GM23248 (cell line): Measurements from ENCODE around the gene FOXQ1. TPM values are rescaled to one million over a fixed set of nuclear protein-coding genes. Genes with fewer than 3 reads are reported as not detected.
A peak's percentile ranks its signal among the peaks of the same experiment; 100 is the strongest.
"Not testable (repeated sequence)": the region's sequence is repeated elsewhere in the genome, so short reads cannot be mapped to it uniquely, and the experiment has no call there.

Experiments used
- DNase-seq: peaks from one replicate; pipeline ENCODE4 v3.0.0-alpha.2; 2015
- H2AFZ ChIP-seq: fragments of 200-600 bp; sonication (generic); 2 replicates; pipeline ENCODE4 v1.6.1; 2016; ENCODE audit warnings: antibody characterized with exemption
- H3F3A ChIP-seq: fragments of 200-600 bp; sonication (generic); 2 replicates; pipeline ENCODE4 v1.6.1; 2016; ENCODE audit warnings: mild to moderate bottlenecking, antibody characterized with exemption, mixed run types; ENCODE audit not compliant: insufficient read depth
- H3K27ac ChIP-seq: fragments of 200-600 bp; sonication (generic); 2 replicates; pipeline ENCODE4 v1.5.1; 2016; ENCODE audit warnings: mild to moderate bottlenecking
- H3K27me3 ChIP-seq: fragments of 200-600 bp; sonication (generic); replicated peaks from 2 replicates; pipeline ENCODE4 v1.6.1; 2016; ENCODE audit warnings: mild to moderate bottlenecking; ENCODE audit not compliant: insufficient read depth
- H3K36me3 ChIP-seq: fragments of 200-600 bp; sonication (generic); 2 replicates; pipeline ENCODE4 v1.6.1; 2016; ENCODE audit warnings: low read depth, mild to moderate bottlenecking
- H3K4me1 ChIP-seq: fragments of 200-600 bp; sonication (generic); 2 replicates; pipeline ENCODE4 v1.6.1; 2016; ENCODE audit warnings: mild to moderate bottlenecking; ENCODE audit not compliant: insufficient read depth
- H3K4me2 ChIP-seq: fragments of 200-600 bp; sonication (generic); one replicate; pipeline ENCODE4 v1.6.1; 2016; ENCODE audit warnings: mild to moderate bottlenecking; ENCODE audit not compliant: unreplicated experiment
- H3K4me3 ChIP-seq: fragments of 200-600 bp; sonication (generic); 2 replicates; pipeline ENCODE4 v1.5.1; 2016; ENCODE audit warnings: mild to moderate bottlenecking
- H3K79me2 ChIP-seq: fragments of 200-600 bp; sonication (generic); 2 replicates; pipeline ENCODE4 v1.6.1; 2016; ENCODE audit warnings: mild to moderate bottlenecking; ENCODE audit not compliant: insufficient read depth
- H3K9ac ChIP-seq: fragments of 200-600 bp; sonication (generic); 2 replicates; pipeline ENCODE4 v1.6.1; 2016; ENCODE audit warnings: mild to moderate bottlenecking
- H3K9me2 ChIP-seq: fragments of 200-600 bp; sonication (generic); 2 replicates; pipeline ENCODE4 v1.6.1; 2016; ENCODE audit warnings: mixed run types, mild to moderate bottlenecking, moderate library complexity; ENCODE audit not compliant: insufficient read depth
- H3K9me3 ChIP-seq: fragments of 200-600 bp; sonication (generic); one replicate; pipeline ENCODE4 v1.6.1; 2017; ENCODE audit warnings: low read depth
- H4K20me1 ChIP-seq: fragments of 200-600 bp; sonication (generic); 2 replicates; pipeline ENCODE4 v1.6.0; 2016; ENCODE audit not compliant: insufficient read depth
- EZH2 ChIP-seq: fragments of 200-600 bp; sonication (generic); IDR thresholded peaks from 2 replicates; pipeline ENCODE4 v1.6.1; 2018; ENCODE audit warnings: antibody characterized with exemption, mild to moderate bottlenecking; ENCODE audit not compliant: insufficient read depth, poor library complexity, severe bottlenecking
- EZH2phosphoT487 ChIP-seq: fragments of 200-600 bp; sonication (generic); IDR thresholded peaks from 2 replicates; pipeline ENCODE4 v1.6.1; 2018; ENCODE audit warnings: antibody characterized with exemption, moderate library complexity, mild to moderate bottlenecking, low read depth; ENCODE audit not compliant: insufficient read depth
- WGBS, 2 experiments: methylation state at CpG; one replicate each; pipeline ENCODE4 v1.1.6; 2015 to 2017; ENCODE audit warnings: low lambda C conversion rate in 2 of 2, low coverage in 1 of 2; ENCODE audit errors: missing lambda C conversion rate in 2 of 2; 5-methylcytosine and 5-hydroxymethylcytosine counted together
- in situ Hi-C: fragments of 300-500 bp; cut with MboI; formaldehyde crosslinking; loops from 2 replicates; pipeline ENCODE4 v1.15.0; 2020
- polyA plus RNA-seq: library from polyadenylated mRNA; unstranded; fragments of >200 nt; fragmentation: Nextera tagmentation; extraction: Ambion mirVana; gene quantifications from 2 replicates; pipeline ENCODE4 v1.2.1, GENCODE V29; 2016
- total RNA-seq: library from RNA; depleted of rRNA; stranded (reverse); fragments of >200 nt; shearing (Covaris generic); gene quantifications from 2 replicates; pipeline ENCODE4 v1.2.3, GENCODE V29; 2014

Gene FOXQ1
- total and polyA plus RNA-seq, 2 experiments from 2014 or later, result under 0.01 TPM; not detected in 1

- Histone ChIP-seq H4K20me1 (no peaks in the 10 kb centered on the region), H2AFZ (peak overlapping the region; percentile 81), H3K36me3 (no peaks in the 10 kb centered on the region), H3K4me3 (peak overlapping the region; percentile 77), H3K9me2 (no peaks in the 10 kb centered on the region), H3K79me2 (no peaks in the 10 kb centered on the region), H3K4me1 (peaks cover 4% of the 10 kb centered on the region), H3K4me2 (peak overlapping the region; percentile 91), H3K9me3 (no peaks in the 10 kb centered on the region), H3F3A (no peaks in the 10 kb centered on the region), H3K27me3 (peaks cover 24% of the 10 kb centered on the region), H3K9ac (no peak overlapping the region), H3K27ac (no peak overlapping the region)
- WGBS, 2 experiments, result 0 to 1% methylated on average over 15 to 19 of the region's 35 CpGs
- in situ Hi-C loops, result no loop called here
- TF ChIP-seq EZH2, result no peak
- no peak for TF ChIP-seq EZH2phosphoT487
- DNase-seq, result peak; percentile 52
These were observed 4.6 kb downstream of the FOXQ1 start for GRCh38 chr6:1316489-1316971.

- TF ChIP-seq EZH2phosphoT487 (no peak), EZH2 (no peak)
- no peak overlapping the region for H3K27ac ChIP-seq
- H3K27me3 ChIP-seq, result peaks cover 24% of the 10 kb centered on the region
- H3K36me3 ChIP-seq, result no peaks in the 10 kb centered on the region
- 0 out of 2 replicates have a peak, but pooled peaks cover 4% of the 10 kb centered on the region for H3F3A ChIP-seq
- no peak for DNase-seq
- no peak overlapping the region for H3K9ac ChIP-seq
- H3K79me2 ChIP-seq, result no peaks in the 10 kb centered on the region
- no peak overlapping the region for H3K4me3 ChIP-seq
- WGBS, 2 experiments, result 95% methylated on average over 32 to 43 of the region's 43 CpGs
- H3K4me1 ChIP-seq, result peaks cover 13% of the 10 kb centered on the region
- no peaks in the 10 kb centered on the region for H3K9me3 ChIP-seq
- no peak overlapping the region for H2AFZ ChIP-seq
- no peaks in the 10 kb centered on the region for H3K9me2 ChIP-seq
- in situ Hi-C loops, result no loop called here
- no peak overlapping the region for H3K4me2 ChIP-seq
- H4K20me1 ChIP-seq, result no peaks in the 10 kb centered on the region
These were observed 5.5 kb downstream of the FOXQ1 start for GRCh38 chr6:1317302-1317815.

GRCh38 chr6:1318036-1318435 is 6.1 kb downstream of the FOXQ1 start:
- no peaks in the 10 kb centered on the region for H3K9me3 ChIP-seq
- H3K9ac ChIP-seq, result no peak overlapping the region
- H3K4me3 ChIP-seq, result no peak overlapping the region
- TF ChIP-seq EZH2, result no peak
- TF ChIP-seq EZH2phosphoT487, result no peak
- no peaks in the 10 kb centered on the region for H4K20me1 ChIP-seq
- no peak overlapping the region for H3K4me2 ChIP-seq
- no peak overlapping the region for H3K27ac ChIP-seq
- DNase-seq, result no peak
- 0 out of 2 replicates have a peak, but pooled peaks cover 4% of the 10 kb centered on the region for H3F3A ChIP-seq
- WGBS, 2 experiments, result 78 to 81% methylated on average over 7 of the region's 7 CpGs
- H3K4me1 ChIP-seq, result peaks cover 19% of the 10 kb centered on the region
- H3K79me2 ChIP-seq, result no peaks in the 10 kb centered on the region
- H3K9me2 ChIP-seq, result no peaks in the 10 kb centered on the region
- in situ Hi-C loops, result no loop called here
- peaks cover 24% of the 10 kb centered on the region for H3K27me3 ChIP-seq
- H3K36me3 ChIP-seq, result no peaks in the 10 kb centered on the region
- no peak overlapping the region for H2AFZ ChIP-seq

- H3K9me3 ChIP-seq, H2AFZ ChIP-seq, H4K20me1 ChIP-seq, H3K79me2 ChIP-seq, H3K36me3 ChIP-seq, H3F3A ChIP-seq, H3K4me2 ChIP-seq, in situ Hi-C loops, H3K27ac ChIP-seq, H3K9ac ChIP-seq, H3K4me3 ChIP-seq, H3K9me2 ChIP-seq, DNase-seq: not testable (repeated sequence)
- 86 to 87% methylated on average over 14 to 16 of the region's 22 CpGs for WGBS, 2 experiments
- H3K27me3 ChIP-seq, result peaks cover 24% of the 10 kb centered on the region
- peaks cover 20% of the 10 kb centered on the region for H3K4me1 ChIP-seq
These were observed 6.7 kb downstream of the FOXQ1 start for GRCh38 chr6:1318584-1318983.

- DNase-seq, result peak; percentile 67
- Histone ChIP-seq H3K36me3 (no peaks in the 10 kb centered on the region), H3K4me2 (peak overlapping the region; percentile 7), H3K4me3 (no peak overlapping the region), H3K27ac (no peak overlapping the region), H3K27me3 (no peaks in the 10 kb centered on the region), H3K9me3 (no peaks in the 10 kb centered on the region), H3K4me1 (peaks cover 41% of the 10 kb centered on the region), H3K9ac (no peak overlapping the region), H3K9me2 (no peaks in the 10 kb centered on the region), H3F3A (peaks cover 21% of the 10 kb centered on the region), H3K79me2 (no peaks in the 10 kb centered on the region), H4K20me1 (no peaks in the 10 kb centered on the region), H2AFZ (no peak overlapping the region)
- in situ Hi-C loops, result no loop called here
- WGBS, 2 experiments, result 3 to 5% methylated on average over 4 of the region's 4 CpGs
- TF ChIP-seq EZH2 (no peak), EZH2phosphoT487 (no peak)
These were observed 9.8 kb downstream of the FOXQ1 start for GRCh38 chr6:1321738-1322137.
